Ovary (tissue), 3 donors: Measurements from ENCODE around the gene TP53TG5.

Experiments
- POLR2A ChIP-seq: fragments of 450-650 bp; IDR thresholded peaks from one replicate; pipeline ENCODE4 v1.6.1; 2017; ENCODE audit warnings: antibody characterized with exemption, mild to moderate bottlenecking, moderate library complexity
- TF ChIP-seq, protein P1 (sequence below), 3 donors: fragments of 450-650 bp in 2 of 3; fragments of 200-600 bp in 1 of 3; IDR thresholded peaks; one replicate each; pipeline versions ENCODE4 v1.5.1 to v1.8.0; 2016 to 2022; ENCODE audit warnings: antibody characterized with exemption in 3 of 3, mild to moderate bottlenecking in 1 of 3
- donor health status: DM: no; HTN: no; CAD: no.

DNA sequence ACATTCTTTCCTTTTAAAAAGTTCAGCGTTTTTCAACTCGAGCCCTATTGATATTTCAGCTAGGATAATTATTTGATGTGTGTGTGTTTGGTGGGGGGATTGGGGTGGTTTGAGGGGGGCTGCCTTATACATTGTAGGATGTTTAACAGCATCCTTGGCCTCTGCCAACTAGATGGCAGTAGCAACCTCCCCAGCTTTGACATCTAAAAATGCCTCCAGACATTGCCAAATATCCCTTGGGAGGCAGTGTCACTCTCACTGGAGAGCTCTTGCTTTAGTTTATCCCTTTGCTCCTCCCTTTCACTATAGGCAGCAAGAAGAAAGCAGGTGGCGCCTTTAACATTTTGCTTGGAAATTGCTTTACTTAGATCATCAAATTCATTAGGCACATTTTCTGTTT is 14.6 kb upstream of the TP53TG5 start:
- TF ChIP-seq, protein P1, sequence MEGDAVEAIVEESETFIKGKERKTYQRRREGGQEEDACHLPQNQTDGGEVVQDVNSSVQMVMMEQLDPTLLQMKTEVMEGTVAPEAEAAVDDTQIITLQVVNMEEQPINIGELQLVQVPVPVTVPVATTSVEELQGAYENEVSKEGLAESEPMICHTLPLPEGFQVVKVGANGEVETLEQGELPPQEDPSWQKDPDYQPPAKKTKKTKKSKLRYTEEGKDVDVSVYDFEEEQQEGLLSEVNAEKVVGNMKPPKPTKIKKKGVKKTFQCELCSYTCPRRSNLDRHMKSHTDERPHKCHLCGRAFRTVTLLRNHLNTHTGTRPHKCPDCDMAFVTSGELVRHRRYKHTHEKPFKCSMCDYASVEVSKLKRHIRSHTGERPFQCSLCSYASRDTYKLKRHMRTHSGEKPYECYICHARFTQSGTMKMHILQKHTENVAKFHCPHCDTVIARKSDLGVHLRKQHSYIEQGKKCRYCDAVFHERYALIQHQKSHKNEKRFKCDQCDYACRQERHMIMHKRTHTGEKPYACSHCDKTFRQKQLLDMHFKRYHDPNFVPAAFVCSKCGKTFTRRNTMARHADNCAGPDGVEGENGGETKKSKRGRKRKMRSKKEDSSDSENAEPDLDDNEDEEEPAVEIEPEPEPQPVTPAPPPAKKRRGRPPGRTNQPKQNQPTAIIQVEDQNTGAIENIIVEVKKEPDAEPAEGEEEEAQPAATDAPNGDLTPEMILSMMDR (IDR thresholded peaks at IDR 0.05), result no peak
- TF ChIP-seq POLR2A, result no peak
